Prostate gland (tissue), 2 donors: ENCODE results near the gene AKNA.

Experiments used
- CTCF ChIP-seq, 4 experiments: fragments of 200-600 bp in 2 of 4; fragments of 450-650 bp in 2 of 4; sonication (generic) in 2 of 4; IDR thresholded peaks; 1 replicate in 3 of 4; 2 replicates in 1 of 4; pipeline ENCODE4 v1.5.1; 2016 to 2019; ENCODE audit warnings: antibody characterized with exemption in 4 of 4, mild to moderate bottlenecking in 2 of 4, moderate library complexity in 2 of 4
- POLR2A ChIP-seq: fragments of 450-650 bp; IDR thresholded peaks from one replicate; pipeline ENCODE4 v1.6.1; 2016; ENCODE audit warnings: antibody characterized with exemption, mild to moderate bottlenecking
- POLR2AphosphoS5 ChIP-seq: sonication (generic); formaldehyde crosslinking; IDR thresholded peaks from one replicate; pipeline ENCODE4 v1.6.1; 2017; ENCODE audit warnings: antibody characterized with exemption

GRCh38 chr9:114400219-114400618 lies 12.4 kb upstream of the AKNA start:
- TF ChIP-seq CTCF (IDR thresholded peaks at IDR 0.05) (no peak), POLR2AphosphoS5 (no peak), POLR2A (no peak)
